ENCODE results near the gene ETDA.
"Not testable (repeated sequence)": the region's sequence is repeated elsewhere in the genome, so short reads cannot be mapped to it uniquely, and the experiment has no call there.

ETDA gene

DNA sequence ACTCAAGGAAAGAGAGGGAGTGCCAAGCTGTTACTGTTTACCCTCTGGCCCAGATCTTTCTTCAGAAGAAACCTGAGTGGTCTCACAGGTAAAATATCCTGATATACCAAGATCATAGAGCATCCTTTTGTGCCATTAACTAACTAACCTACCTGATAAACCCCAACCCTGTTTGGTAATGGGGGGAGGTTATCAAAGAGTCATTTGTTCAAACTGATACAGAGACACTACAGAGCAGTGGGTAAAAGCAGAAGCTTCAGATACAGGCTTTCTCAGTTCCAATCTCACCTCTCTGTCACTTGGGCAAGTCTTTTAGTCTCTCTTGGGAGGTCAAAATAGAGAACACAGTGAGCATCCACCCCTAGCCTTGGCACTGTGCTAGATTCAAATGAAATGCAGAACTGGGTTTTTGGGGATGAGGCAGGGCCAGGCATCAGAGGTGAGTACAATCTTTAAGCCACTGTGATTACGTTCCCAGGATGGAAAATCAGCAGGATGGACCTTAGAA lies at the start of gene ETDA:
Gene ETDA, plus strand, starts transcription at position 51 of the 508 bp plus-strand sequence. CDS start 1,216 bp downstream, outside the sequence.
- not testable (repeated sequence) for DNase-seq

GRCh38 chrX:135206427-135206826 lies 45.4 kb upstream of the ETDA start:
- not testable (repeated sequence) for DNase-seq

- DNase-seq: no peak
These were observed 38.5 kb upstream of the ETDA start for GRCh38 chrX:135213200-135213844.

DNA sequence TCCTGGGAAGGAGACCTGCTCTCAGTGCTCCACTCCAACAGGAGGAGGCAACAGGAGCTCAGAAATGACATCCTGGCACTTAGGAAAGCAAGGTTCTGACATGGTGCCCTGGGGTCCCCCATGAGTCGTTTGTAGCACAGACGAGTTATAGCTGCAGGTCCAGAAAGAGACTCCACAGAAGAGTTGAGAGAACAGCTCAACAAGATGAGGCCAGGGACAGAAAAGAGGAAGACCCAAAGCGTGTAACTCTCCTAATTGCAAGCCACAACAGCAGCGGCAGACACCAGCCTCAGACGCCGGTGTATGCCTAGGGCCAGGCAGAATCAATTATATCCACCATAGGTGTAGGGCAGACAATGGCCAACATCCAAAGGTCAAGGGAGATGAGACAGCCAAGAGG lies 5.9 kb upstream of the ETDA start:
- DNase-seq: not testable (repeated sequence)

GRCh38 chrX:135256087-135256684 lies 4.3 kb downstream of the ETDA start:
- not testable (repeated sequence) for DNase-seq

DNA sequence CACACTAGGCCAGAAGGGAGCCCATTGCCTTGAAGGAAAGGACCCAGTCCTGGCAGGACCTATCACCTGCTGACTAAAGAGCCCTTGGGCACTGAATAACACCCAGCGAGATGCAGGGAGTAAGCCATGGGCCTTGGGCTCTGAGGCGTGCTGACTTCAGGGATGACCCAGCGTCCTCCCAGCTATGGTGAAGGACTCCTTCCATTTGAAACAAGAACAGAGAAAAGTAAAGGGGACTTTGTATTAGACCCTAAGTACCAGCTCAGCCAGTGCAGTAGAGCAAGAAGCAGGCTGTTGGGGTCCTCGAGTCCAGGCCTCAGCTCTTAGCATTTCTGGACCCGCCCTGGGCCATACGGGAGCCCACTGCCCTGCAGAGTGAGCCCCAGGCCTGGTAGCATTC lies 5.1 kb downstream of the ETDA start:
- DNase-seq: no peak

GRCh38 chrX:135257469-135257868 lies 5.6 kb downstream of the ETDA start:
- DNase-seq: no peak

DNA sequence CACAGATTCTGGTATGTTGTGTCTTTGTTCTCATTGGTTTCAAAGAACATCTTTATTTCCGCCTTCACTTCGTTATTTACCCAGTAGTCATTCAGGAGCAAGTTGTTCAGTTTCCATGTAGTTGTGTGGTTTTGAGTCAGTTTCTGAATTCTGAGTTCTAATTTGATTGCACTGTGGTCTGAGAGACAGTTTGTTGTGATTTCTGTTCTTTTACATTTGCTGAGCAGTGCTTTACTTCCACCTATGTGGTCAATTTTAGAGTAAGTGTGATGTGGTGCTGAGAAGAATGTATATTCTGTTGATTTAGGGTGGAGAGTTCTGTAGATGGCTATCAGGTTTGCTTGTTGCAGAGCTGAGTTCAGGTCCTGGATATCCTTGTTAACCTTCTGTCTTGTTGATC lies 9.1 kb downstream of the ETDA start:
- DNase-seq: not testable (repeated sequence)

DNA sequence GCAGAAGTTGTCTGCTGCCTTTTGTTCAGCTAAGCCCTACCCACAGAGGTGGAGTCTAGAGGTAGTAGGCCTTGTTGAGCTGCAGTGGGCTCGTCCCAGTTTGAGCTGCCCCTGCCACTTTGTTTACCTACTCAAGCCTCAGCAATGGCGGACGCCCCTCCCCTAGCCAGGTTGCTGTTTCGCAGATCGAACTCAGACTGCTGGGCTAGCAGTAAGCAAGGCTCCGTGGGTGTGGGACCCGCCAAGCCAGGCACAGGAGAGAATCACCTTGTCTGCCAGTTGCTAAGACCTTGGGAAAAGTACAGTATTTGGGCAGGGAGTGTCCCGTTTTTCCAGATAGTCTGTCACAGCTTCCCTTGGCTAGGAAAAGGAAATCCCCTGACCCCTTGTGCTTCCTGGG lies 11.5 kb downstream of the ETDA start:
- not testable (repeated sequence) for DNase-seq

GRCh38 chrX:135264206-135264605 lies 12.3 kb downstream of the ETDA start:
- no peak for DNase-seq

DNA sequence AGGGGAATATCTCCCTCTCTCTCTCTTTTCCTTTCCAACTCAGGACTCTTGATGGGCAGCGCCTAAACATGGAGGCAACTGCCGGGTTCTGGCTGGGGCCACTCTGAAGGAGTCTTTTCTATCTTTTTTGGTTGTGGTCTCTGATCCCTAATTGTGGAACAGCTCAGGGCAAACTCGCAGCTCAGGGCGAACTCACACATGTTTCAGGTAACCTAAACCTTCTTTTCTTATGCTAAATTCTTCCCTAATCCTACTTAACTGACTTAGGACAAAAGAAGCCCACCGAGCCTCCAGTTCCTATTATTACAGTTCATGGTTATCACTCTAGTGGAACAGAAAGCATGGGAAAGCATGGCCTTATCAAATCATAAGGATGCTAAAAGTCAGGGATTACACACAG lies 21.3 kb downstream of the ETDA start:
- DNase-seq: no peak

DNA sequence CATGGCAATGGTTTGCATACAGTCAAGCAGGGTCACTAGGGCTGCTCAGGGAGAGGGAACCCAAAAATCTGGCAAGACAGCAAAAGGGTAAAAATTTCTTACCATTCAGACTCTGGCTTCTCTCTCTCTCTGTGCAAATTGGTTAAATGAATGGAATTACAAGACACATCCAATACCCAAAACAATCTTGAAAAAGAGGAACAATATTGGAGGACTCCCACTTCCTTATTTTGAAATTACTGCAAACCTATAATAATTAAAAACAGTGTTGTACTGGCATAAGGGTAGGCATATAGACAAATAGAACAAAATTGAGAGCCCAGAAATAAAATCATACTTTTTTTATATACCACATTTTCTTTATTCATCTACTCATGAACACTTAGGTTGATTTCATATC lies 24.1 kb downstream of the ETDA start:
- DNase-seq: no peak

- DNase-seq: no peak
These were observed 35.5 kb downstream of the ETDA start for GRCh38 chrX:135287266-135287823.

GRCh38 chrX:135295238-135295943 lies 43.5 kb downstream of the ETDA start:
- peak; percentile 72 for DNase-seq

- DNase-seq: no peak
These were observed 44.1 kb downstream of the ETDA start for GRCh38 chrX:135295944-135296305.

GRCh38 chrX:135302269-135302873 lies 50.5 kb downstream of the ETDA start:
- no peak for DNase-seq
